Neural progenitor cell (in vitro differentiated cells): Measurements from ENCODE around the gene TRIOBP.

Experiments used
- CTCF ChIP-seq: fragments of 200-600 bp; sonication (generic); IDR thresholded peaks from 2 replicates; pipeline ENCODE4 v1.5.1; 2017; ENCODE audit warnings: antibody characterized with exemption, mild to moderate bottlenecking
- EZH2 ChIP-seq: fragments of 200-600 bp; sonication (generic); IDR thresholded peaks from 2 replicates; pipeline ENCODE4 v1.6.1; 2017; ENCODE audit warnings: antibody characterized with exemption, mild to moderate bottlenecking, moderate library complexity

- TF ChIP-seq CTCF (peak; percentile 20), EZH2 (no peak)
Observed at GRCh38 chr22:37781434-37782059, 84.7 kb downstream of the TRIOBP start.
